Activated CD8-positive, alpha-beta memory T cell treated with anti-CD3 and anti-CD28 coated beads for 36 hours (primary cell): ENCODE data around the gene HSD17B8. TPM values are rescaled to one million over a fixed set of nuclear protein-coding genes. Genes with fewer than 3 reads are reported as not detected.

ENCODE experiments used
- CTCF ChIA-PET: fragments of 350-600 bp; sonication (Branson Sonifier 250); formaldehyde crosslinking; loops from one replicate; lab custom pipeline; 2021; ENCODE audit warnings: antibody characterized with exemption; lab: Charles Lee
- POLR2A ChIA-PET: fragments of 350-600 bp; sonication (Branson Sonifier 250); formaldehyde crosslinking; loops from one replicate; lab custom pipeline; 2021; ENCODE audit warnings: antibody characterized with exemption; lab: Charles Lee
- total RNA-seq, 2 experiments: library from RNA; stranded (reverse); gene quantifications; one replicate each; pipeline ENCODE4 v1.2.3, GENCODE V29; 2021

Gene HSD17B8
- total RNA-seq, 2 experiments from 2014 or later, result 20.6 to 25.4 TPM

GRCh38 chr6:33199687-33200218 lies 4.7 kb upstream of the HSD17B8 start:
- CTCF ChIA-PET, result interaction anchor here (0.5 to 2.0 kb wide), 2 partner anchors 9 to 212 kb away, joined by 3 to 6 read pairs; partner anchors contain the start of gene RING1
- POLR2A ChIA-PET, result interaction anchor here (0.6 to 0.8 kb wide), 6 partner anchors 9 to 255 kb away, joined by 3 to 7 read pairs (median 3); partner anchors contain the start of genes RING1, RPS18, VPS52 and ZBTB9

DNA sequence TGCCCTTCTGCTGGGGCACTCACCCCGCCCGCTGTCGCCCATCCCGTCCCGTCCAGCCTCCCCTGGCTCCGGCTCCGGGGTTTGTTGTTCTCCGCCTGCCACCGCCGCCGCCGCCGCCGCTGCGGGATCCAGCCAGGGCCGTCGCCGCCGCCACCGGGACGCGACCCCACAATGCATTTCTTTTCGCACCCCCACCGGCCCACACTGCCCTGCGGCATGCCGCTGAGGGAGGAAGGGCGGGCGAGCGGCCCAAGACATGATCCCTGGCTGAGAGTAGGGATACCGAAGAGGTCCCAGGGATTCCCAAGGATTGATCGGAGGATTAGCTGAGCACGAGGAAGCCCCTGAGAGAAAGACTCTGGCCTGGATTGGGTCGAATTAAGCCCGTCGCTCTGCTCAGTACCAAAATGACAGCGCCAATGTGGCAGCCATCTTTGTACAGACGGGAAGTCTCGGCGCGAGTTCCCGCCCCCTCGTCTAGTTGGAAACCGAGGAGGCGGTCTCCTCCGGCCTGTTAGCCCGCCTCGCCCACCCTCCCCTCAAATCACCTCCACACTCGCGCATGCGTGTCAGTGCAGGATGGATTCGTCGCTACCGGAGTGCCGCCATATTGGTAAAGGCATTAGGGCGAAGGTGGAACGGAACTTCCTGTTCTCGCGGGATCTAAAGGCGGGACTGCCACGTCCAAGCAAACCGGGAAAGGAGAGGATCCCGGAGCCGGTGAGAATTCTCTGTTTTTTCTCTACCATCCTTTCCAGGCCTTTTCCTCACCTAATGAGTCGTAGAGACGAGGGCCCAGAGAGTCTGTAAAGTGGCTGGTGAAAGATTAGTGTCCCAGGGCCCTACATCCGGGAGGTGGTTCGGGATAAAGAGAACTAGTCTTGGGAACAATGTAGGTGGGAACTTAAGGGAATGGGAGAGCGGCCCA lies 4.0 kb upstream of the HSD17B8 start, which contains the start of the genes RXRB and SLC39A7:
Gene RXRB (minus strand): TSS at position 447 of the 928 bp plus-strand sequence. CDS start 189 bp downstream, at position 258.
Gene SLC39A7 (plus strand): TSS at position 649 of the 928 bp plus-strand sequence. CDS start 379 bp downstream, outside the sequence.
- POLR2A ChIA-PET, result interaction anchor here (0.7 to 0.8 kb wide), 4 partner anchors 48 to 254 kb away, joined by 3 to 7 read pairs (median 4); partner anchors contain the start of genes RPS18, VPS52 and ZBTB9
- CTCF ChIA-PET, result interaction anchor here (2.0 kb wide), 1 partner anchor 8 kb away, joined by 6 read pairs; the partner anchor contains the start of gene RING1

- POLR2A ChIA-PET, result no interaction called here
Measured at GRCh38 chr6:33201147-33201545, 3.3 kb upstream of the HSD17B8 start.

GRCh38 chr6:33201935-33202334 lies 2.5 kb upstream of the HSD17B8 start:
- ChIA-PET POLR2A (no interaction called here), CTCF (interaction anchor here (0.6 to 1.4 kb wide), 2 partner anchors 39 to 47 kb away, joined by 3 to 4 read pairs; no protein-coding TSS in a partner anchor)

More at GRCh38 chr6:33201147-33201545, 3.3 kb upstream of the HSD17B8 start:
- CTCF ChIA-PET, result no interaction called here

GRCh38 chr6:33202799-33203198 lies 1.7 kb upstream of the HSD17B8 start:
- CTCF ChIA-PET, result interaction anchor here (1.4 kb wide), 1 partner anchor 46 kb away, joined by 4 read pairs; no protein-coding TSS in a partner anchor

GRCh38 chr6:33203443-33204164 lies 851 bp upstream of the HSD17B8 start:
- ChIA-PET CTCF (interaction anchor here (1.4 kb wide), 1 partner anchor 45 kb away, joined by 4 read pairs; no protein-coding TSS in a partner anchor), POLR2A (no interaction called here)

More at GRCh38 chr6:33202799-33203198, 1.7 kb upstream of the HSD17B8 start:
- POLR2A ChIA-PET, result no interaction called here

DNA sequence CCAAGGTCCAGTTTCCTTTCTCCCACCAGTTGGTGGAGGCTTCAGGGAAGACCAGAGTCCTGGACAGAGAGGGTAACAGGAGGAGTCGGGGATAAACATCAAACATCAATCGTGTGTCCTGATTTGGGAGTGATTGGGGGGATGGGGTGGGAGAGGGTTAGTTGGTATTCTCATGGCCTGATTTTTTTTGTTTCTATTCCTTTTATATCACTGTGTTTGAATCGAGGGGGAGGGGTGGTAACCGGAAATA lies 365 bp upstream of the HSD17B8 start:
- CTCF ChIA-PET, result interaction anchor here (0.6 to 2.3 kb wide), 2 partner anchors 44 to 77 kb away, joined by 4 to 15 read pairs; no protein-coding TSS in a partner anchor
- POLR2A ChIA-PET, result interaction anchor here (0.5 to 1.6 kb wide), 2 partner anchors 40 to 232 kb away, joined by 3 to 4 read pairs; no protein-coding TSS in a partner anchor

GRCh38 chr6:33205191-33206026 lies 954 bp downstream of the HSD17B8 start:
- ChIA-PET CTCF (interaction anchor here (0.6 to 2.3 kb wide), 8 partner anchors 23 to 87 kb away, joined by 3 to 15 read pairs (median 4); partner anchors contain the start of genes B3GALT4, RPS18 and VPS52), POLR2A (interaction anchor here (0.8 to 1.6 kb wide), 5 partner anchors 22 to 233 kb away, joined by 3 to 10 read pairs (median 4); no protein-coding TSS in a partner anchor)

DNA sequence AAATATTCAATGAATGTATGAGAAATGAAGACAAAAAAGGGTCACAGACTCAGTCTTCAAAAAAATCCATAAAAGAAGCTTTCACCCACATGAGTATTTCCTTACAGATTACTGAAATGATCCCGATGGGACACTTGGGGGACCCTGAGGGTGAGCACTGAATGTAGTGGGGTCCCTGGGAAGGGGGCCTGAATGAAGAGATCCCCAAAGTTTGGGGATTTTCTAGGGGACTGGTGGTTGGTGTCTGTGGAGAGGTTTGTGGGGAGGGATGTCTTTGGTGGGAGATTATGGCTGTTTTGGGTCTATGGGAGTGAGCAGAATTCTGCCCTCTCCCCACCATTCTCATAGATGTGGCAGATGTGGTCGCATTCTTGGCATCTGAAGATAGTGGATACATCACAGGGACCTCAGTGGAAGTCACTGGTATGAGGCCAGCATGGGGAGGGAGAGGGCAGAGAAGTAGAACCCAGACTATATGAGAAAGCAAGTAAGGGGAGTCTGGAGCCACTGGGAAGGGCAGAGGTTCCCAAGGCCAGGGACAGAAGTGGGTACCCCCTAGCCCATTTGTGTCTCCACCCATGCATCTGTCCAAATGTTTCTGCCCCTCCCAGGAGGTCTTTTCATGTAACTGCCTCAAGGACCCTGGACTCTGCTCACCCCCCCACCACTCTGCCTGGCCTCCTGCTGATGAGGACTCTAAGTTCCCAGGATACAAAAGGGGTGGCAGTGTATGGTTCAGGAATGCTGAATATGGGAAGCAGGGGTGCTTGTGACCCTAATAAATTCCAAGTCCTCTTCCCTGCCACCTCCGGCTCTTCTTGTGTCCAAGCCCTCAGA lies 1.8 kb downstream of the HSD17B8 start:
- CTCF ChIA-PET, result interaction anchor here (1.4 to 2.3 kb wide), 2 partner anchors 41 to 46 kb away, joined by 3 to 15 read pairs; no protein-coding TSS in a partner anchor

GRCh38 chr6:33206864-33207551 lies 2.6 kb downstream of the HSD17B8 start:
- POLR2A ChIA-PET, result interaction anchor here (0.5 kb wide), 1 partner anchor 36 kb away, joined by 3 read pairs; no protein-coding TSS in a partner anchor
- CTCF ChIA-PET, result interaction anchor here (2.5 kb wide), 1 partner anchor 42 kb away, joined by 13 read pairs; no protein-coding TSS in a partner anchor

More for the DNA sequence above, 1.8 kb downstream of the HSD17B8 start:
- POLR2A ChIA-PET, result interaction anchor here (1.1 kb wide), 1 partner anchor 42 kb away, joined by 10 read pairs; no protein-coding TSS in a partner anchor

GRCh38 chr6:33207552-33208090 lies 3.2 kb downstream of the HSD17B8 start:
- ChIA-PET CTCF (interaction anchor here (2.0 to 2.5 kb wide), 3 partner anchors 8 to 41 kb away, joined by 6 to 13 read pairs (median 9); partner anchors contain the start of genes RXRB and SLC39A7), POLR2A (interaction anchor here (0.5 to 1.9 kb wide), 4 partner anchors 35 to 65 kb away, joined by 3 to 15 read pairs (median 6); partner anchors contain the start of genes RPS18 and VPS52)

DNA sequence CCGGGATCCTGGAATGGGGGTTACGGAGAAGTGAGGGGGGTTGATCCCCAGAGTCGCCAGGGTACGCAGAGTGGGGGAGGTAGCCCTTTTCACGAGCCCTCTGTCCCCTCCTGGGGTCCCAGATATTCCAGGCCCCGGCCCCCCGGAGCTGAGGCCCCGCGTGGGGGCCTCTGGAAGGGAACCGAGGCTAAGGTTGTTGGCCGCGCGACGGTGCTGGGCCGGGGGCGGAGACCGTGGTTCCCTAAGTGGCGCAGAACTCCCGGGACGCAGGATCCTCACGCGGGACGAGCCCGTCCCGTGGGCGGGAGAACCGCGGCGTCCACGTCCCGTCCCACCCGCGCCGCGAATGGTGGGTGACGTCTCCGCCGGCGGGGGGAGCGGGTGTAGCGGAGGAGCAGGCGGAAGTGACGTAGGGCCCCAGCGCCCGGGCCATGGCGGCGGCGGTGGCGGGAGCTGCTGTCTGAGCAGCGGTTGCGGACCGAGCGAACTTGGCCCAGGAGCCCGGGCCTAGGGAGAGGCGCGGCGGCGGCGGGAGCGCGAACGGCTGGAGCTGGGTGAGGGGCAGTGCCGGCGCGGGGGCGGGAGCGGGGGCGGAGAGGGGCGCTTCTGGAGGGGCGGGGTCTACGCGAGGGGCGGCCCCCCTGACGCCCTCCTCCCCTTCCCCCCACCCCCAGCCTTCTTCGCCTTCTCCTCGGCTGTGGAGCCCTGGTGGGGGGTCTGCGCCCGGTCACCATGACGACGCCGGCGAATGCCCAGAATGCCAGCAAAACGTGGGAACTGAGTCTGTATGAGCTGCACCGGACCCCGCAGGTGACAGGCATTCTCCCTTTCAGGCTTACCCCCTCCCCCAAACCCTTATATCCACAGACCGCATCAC lies 3.9 kb downstream of the HSD17B8 start, which contains the start of gene RING1:
Gene RING1 (plus strand): TSS at position 410 of the 877 bp plus-strand sequence. CDS start 323 bp downstream, at position 733.
- POLR2A ChIA-PET, result interaction anchor here (0.7 to 1.9 kb wide), 7 partner anchors 9 to 265 kb away, joined by 3 to 15 read pairs (median 3); partner anchors contain the start of genes RPS18 and VPS52
- CTCF ChIA-PET, result interaction anchor here (0.9 to 2.5 kb wide), 5 partner anchors 8 to 50 kb away, joined by 3 to 13 read pairs (median 6); partner anchors contain the start of genes RXRB and SLC39A7

DNA sequence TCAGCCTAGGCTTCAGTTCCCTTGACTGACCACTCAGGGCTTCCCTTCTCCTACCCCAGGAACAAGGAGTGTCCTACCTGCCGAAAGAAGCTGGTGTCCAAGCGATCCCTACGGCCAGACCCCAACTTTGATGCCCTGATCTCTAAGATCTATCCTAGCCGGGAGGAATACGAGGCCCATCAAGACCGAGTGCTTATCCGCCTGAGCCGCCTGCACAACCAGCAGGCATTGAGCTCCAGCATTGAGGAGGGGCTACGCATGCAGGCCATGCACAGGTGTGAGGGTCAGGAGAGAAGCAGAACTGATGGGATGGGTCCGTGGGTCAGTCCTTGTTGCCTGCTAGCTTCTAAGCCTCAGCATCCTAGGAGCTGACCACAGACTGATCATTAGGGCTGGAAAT lies 5.4 kb downstream of the HSD17B8 start:
- ChIA-PET POLR2A (interaction anchor here (1.4 kb wide), 1 partner anchor 238 kb away, joined by 3 read pairs; no protein-coding TSS in a partner anchor), CTCF (interaction anchor here (2.4 kb wide), 1 partner anchor 13 kb away, joined by 9 read pairs; no protein-coding TSS in a partner anchor)

GRCh38 chr6:33211136-33211535 lies 6.7 kb downstream of the HSD17B8 start:
- CTCF ChIA-PET, result interaction anchor here (1.1 kb wide), 1 partner anchor 22 kb away, joined by 3 read pairs; no protein-coding TSS in a partner anchor
- POLR2A ChIA-PET, result no interaction called here
